Activated T-cell treated with anti-CD3 and anti-CD28 coated beads for 1 hour (primary cell): ENCODE data around the gene LRRIQ1.
"Not testable (repeated sequence)": the region's sequence is repeated elsewhere in the genome, so short reads cannot be mapped to it uniquely, and the experiment has no call there.

ENCODE experiments used
- DNase-seq: peaks from one replicate; pipeline ENCODE4 v3.0.0-alpha.2; 2020; ENCODE audit warnings: low read depth

The LRRIQ1 gene

DNA sequence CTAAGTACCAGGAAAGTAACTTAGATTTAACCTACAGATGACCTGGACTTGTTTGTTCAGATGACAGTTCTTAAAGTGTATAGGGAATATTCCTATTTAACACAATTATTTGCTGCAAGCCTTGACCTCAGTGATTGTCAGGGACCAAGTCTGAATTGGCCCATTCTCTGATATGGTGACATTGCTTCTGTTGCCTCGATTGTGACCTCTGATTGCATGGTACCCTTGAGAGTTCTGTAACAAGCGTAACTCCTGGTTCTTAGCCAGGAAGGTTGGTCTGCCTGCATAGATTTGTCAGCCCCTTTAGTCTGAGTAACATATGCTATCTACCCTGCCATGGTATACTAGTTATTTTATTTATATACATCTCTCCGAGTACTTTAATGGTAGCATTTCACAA, 150.1 kb downstream of the LRRIQ1 start:
- DNase-seq: no peak

DNA sequence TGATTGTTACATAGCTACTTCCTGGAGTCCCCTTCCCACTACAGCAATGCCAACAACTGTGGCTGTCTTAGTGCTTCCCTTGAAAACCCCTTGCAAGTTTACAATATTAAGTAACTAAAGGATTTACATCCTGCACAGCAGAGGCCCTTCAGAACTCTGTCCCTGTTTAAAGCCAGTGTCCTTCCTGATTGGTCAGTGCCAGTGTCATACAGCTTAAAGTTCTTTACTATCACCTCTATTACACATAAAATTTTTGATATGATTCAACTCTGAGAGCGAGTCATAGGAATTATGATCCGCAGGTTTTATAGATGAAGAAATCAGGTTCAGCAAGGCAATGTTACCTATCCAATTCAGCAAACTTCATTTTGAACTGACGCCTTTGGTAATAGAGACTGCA, 152.5 kb downstream of the LRRIQ1 start:
- no peak for DNase-seq

DNA sequence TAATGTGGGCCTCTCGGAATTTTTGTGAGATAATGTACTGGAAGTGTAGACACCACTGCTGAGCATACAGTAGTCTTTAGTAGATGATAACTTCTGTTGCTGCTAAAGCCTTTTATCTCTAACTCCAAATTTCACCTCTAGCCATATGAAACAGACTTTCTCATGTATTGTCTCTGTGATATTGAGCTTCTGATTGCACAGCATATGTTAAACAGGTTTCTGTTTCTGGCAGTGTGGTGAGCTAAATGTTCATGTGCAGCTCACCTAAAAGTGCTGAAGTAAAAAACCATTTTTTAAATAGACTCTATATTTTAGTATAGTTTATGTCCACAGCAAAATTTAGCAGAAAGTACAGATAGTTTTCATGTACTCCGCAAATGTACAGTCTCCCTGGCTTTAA, 154.6 kb downstream of the LRRIQ1 start:
- DNase-seq: no peak

DNA sequence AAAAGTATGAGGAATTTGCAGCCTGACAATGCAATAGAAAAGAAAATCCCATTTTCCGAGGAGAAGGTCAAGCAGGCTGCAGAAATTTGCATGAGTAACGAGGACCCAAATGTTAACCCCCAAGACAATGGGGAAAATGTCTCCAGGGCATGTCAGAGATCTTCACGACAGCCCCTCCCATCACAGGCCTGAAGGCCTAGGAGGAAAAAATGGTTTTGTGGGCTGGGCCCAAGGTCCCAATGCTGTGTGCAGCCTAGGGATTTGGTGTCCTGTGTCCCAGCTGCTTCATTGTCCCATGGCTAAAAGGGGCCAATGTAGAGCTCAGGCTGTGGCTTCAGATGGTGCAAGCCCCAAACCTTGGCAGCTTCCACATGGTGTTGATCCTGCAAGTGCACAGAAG, 167.7 kb downstream of the LRRIQ1 start:
- not testable (repeated sequence) for DNase-seq

DNA sequence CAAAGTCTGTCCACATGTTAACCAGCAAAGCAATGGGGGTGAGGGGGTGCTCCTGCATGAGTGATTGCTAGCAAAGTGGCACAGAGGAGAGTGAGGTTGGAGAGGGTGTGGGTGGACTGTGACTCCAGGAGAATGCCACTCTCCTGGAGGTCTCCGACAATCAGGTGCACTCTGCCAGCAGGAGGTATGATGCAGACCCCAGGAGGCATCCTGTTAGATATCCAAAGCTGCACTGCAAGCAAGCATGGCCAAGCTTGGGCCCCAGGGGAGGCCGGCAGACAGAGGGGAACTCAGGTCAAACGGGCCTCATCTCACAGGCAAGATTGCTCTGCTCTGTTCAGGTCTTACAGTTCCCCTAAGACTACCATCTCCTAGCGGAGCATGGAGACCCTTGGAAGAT, 170.4 kb downstream of the LRRIQ1 start:
- DNase-seq: no peak

DNA sequence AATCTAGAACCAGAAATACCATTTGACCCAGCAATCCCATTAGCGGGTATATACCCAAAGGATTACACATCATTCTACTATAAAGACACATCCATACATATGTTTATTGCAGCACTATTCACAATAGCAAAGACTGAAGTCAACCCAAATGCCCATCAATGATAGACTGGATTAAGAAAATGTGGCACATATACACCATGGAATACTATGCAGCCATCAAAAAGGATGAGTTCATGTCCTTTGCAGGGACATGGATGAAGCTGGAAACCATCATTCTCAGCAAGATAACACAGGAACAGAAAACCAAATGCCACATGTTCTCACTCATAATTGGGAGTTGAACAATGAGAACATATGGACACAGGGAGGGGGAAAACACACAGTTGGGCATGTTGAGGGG, 188.2 kb downstream of the LRRIQ1 start:
- not testable (repeated sequence) for DNase-seq

DNA sequence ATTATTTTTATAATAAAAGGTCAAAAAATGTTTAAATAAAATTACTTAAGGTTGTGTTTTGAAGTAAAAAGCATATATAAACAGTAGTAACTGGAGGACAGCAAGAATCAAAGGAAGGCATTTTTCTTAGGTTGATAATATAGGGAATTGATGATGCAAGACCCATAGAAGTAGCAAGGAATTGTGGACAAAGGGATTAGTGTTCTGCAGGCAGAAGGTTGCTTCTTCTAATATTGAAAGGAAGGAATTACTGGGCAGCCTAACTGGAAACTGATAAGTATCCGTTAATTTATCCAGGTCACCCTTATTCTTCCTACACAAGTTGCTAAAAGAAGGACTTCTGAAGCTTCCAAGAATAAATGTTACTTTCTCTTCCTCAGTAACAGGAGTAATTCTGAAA, 189.3 kb downstream of the LRRIQ1 start:
- no peak for DNase-seq

DNA sequence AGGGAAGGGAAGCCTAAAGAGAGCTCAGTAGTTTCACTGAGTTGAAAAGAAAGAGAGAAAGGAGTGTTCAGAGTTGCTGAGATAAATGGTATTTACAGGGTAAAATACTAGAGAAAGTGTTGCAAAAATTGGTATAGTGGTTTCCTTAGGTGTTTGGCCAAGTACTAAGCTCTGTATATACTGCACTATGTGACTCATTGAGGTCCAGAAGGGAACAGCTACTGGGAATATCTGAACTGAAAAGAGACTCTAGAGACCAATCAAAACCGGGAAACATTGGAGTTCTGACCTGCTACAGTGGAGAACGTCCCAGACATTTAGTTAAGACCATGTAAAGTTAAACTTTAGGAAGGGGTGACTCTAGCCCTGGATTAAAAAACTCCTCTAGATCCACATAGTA, 201.2 kb downstream of the LRRIQ1 start:
- DNase-seq: no peak

DNA sequence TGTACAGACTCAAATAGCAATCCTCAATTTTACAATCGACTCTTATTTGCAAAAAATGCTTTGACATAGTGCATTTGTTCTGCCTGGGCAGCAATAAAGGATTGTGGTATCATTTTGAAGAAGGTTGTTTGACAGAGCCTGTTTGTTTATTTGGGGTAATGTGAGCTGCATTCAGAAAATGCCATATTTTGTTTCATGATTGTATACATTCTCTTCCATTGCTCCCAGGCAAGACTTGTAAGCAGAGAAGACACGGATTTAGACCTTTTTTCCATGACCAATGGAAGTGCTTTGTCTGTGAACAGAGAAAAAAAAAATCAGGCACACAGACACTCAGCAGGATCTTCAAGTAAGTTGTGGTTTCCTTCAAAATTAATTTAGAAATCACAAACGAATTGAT, 208.4 kb downstream of the LRRIQ1 start:
- no peak for DNase-seq

DNA sequence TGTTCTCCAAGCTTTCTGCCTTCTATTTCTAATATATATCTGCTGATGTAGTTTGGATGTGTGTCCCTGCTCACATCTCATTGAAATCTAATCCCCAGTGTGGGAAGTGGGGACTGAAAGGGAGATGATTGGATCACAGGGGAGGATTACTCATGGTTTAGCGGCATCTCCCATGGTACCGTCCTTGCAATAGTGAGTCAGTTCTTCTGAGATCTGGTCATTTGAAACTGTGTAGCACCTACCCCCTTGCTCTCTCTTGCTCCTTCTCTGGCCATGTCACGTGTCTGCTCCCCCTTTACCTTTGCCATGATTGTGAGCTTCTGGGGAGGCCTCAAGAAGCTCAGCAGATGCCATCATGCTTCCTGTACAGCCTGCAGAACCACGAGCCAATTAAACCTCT, 217.7 kb downstream of the LRRIQ1 start:
- DNase-seq: no peak

DNA sequence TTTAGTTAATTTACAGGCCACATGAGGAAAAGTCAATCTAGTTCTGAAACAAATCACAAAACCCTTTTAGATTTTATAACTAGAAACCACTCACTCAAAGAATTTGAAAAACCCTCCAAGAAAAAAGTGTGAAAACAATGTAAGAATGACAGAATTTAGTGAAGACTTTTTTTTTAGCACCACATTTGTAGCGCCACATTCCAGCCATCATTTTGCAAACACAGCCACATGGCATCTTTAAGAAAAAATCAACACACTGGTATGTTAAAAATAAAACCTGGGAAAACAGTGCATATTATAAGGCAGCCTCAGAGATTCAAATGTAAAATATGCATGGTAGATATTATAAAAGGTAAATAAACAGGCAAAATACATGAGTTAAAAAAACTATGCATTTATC, 221.5 kb downstream of the LRRIQ1 start:
- no peak for DNase-seq

DNA sequence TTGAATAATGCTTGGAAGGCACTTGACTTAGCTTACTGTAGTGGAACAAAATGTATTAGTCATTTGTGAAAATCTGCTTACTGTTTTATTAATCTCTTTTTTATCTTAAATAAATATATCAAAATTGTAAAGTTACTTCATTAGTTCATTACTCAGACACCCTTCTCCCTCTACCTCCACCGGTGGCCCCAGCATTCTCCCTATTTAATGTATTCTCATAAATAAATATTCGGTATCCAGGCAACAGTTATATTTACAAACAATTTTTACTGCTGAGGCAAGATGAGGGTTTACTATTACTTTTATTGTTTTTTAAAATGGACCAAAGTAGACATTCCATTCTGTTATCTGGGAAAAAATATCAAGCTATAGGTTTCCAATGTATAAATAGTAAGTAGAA, 224.3 kb downstream of the LRRIQ1 start:
- no peak for DNase-seq

DNA sequence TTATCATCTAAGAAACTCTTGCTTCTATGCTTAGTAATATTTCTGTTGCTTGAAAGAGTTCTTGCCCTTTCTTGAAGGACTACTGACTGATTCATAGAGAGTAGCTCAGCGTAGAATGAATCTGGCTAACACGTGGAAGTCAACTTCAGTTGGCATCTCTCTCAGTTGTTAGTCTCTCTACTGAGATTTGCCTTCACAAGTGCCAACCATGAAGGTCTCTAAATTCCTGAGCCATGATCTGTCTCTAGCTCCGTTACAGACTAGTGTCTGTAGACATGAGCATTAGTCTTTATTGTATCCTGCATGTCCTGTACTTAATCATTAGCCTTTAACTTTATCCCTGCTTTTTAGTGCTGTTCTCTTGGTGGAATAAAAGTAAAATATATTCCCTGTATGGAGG, 224.7 kb downstream of the LRRIQ1 start:
- DNase-seq: no peak

DNA sequence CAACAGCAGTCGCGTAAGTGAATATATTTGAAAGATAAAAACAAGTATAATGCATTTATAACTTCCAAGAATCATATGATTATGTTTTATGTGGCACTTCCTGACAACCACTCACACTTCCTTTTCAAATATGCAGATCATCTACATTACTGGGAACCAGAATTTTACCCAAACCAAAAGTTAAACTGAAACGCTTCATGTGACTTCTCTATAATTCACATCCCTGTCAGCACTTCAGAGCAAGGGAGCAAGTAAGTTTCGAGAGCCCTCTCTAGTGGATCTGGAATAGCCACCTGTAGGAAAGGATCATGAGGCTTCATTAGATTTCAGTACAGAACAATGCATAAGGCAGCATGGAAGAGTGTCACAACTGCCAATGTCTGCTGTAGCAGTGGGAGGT, 230.2 kb downstream of the LRRIQ1 start:
- DNase-seq: no peak

DNA sequence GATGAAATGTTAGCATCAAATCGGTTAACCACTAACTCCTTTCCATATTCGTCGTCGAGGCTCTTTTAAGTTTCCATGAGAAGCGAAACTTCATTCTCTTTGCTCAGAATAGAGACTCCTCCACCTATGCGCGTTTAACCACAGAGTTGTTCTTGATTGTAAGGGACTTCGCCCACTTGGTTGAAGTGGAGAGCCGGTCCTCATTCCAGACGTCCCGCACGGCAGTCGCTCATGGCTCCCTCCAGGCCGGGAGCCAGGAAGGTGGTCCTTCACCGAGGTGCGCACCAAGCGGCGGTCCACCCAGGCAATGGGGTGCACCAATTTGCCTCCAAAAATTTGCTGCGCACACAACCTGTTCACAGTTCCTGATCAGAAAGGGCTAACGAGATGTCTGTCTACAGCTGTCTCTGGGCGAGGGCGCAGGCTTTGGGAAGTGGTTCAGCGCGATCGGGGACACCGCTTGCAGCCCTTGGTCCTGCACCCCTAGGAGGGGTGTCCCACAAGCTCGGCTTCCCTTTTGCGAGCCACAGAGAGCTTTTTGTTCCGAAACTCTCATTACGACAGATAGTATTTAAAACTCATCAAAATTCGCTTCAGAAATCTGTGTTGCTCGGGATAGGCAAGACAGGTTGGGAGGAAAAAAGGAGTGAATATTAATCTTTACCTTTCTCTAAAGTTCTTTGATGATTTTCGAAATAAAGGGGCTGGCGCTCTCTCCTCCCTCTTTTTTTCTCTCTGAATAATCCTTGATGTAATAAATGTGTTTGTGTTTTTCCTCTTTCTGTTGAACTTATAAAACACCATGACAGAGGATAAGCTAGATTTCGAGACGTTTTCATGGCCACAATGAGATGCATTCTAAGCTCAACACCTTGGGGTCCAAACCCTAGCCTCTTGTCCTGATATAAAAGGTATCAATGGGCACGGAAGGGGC, 237.5 kb downstream of the LRRIQ1 start:
- DNase-seq: no peak

DNA sequence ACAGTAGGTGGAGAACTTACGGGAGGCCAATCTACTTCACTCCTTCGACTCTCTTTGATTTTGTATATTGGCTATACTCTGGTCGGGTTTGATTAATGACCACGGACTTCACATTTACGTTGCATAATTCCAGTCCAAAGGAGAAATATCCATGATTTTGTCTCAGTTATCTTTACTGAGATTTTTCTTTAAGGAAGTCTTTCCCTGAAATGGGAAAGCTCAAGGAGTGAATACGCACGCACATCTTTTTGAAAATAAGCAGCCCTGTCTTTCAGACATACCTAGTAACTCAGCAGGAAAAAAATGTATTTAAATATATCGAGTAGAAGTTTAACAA, 238.1 kb downstream of the LRRIQ1 start:
- DNase-seq: no peak

DNA sequence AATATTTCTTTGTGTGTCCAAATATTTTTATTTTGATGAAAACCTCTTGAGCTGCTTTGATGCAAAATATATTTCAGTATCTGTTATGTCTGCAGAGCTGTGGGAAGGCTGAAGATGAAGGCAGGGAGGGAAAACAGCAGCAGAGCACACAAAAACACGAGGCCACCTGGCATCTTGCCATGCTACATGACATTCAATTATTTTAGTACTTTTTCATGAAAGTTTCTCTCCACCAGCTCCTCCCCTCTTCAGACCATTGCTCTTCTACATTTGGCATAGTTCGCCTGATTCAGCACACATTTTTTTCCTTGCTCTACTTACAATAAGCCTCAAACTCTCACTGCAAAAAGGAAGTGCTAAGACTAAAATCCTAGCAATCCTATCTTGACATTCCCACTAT, 239.2 kb downstream of the LRRIQ1 start:
- no peak for DNase-seq

DNA sequence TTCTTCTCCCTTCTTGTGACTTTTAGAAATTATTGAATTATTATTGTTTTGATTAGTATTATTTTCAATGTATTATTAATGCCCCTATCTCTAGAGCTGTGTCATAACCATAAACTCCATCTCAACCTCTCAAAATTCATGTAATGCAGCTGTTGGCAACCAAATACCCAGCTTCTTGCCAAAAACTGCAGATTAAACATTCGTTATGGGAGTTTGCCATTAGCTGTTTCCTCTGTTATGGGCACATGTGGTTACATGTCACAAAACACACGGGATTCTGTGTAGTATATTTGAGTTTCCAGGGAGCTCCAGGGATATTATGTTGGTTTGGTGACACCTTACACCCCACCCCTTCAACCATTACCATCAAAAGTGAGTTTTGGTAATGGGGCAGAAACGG, 241.0 kb downstream of the LRRIQ1 start:
- no peak for DNase-seq

DNA sequence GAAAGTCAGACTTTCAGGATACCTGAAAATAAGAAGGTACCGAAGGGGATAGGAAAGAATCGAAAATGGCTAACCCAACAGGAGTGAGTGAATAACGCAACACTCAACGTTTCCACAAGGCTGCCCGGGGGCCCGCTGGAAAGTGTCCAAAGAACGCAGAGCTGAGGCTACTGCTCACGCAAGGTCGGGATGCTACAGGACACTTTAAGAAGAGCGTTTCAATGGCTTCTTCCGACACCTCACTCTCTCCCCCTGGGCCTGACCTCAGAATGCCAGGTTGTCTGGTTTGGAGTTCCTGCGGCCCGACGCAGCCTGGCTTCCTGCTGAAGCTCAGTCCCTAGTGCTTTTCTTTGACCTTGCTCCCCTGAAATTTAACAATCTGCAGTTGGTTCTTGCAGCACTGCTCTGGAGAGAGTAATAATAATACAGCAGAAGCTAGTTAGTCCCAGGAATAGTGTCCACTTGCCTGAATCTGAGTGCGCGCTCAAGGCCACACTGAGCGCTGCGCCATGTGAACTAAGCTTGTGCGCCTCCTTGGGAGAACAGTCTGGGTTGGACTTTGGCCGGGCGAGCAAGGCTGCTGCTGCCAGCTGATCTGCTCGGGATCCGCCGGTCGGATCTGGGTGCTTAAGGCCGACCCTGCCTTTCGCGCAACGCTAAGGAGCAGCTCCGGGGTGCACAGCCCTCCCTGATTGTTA, 241.9 kb downstream of the LRRIQ1 start:
- no peak for DNase-seq

DNA sequence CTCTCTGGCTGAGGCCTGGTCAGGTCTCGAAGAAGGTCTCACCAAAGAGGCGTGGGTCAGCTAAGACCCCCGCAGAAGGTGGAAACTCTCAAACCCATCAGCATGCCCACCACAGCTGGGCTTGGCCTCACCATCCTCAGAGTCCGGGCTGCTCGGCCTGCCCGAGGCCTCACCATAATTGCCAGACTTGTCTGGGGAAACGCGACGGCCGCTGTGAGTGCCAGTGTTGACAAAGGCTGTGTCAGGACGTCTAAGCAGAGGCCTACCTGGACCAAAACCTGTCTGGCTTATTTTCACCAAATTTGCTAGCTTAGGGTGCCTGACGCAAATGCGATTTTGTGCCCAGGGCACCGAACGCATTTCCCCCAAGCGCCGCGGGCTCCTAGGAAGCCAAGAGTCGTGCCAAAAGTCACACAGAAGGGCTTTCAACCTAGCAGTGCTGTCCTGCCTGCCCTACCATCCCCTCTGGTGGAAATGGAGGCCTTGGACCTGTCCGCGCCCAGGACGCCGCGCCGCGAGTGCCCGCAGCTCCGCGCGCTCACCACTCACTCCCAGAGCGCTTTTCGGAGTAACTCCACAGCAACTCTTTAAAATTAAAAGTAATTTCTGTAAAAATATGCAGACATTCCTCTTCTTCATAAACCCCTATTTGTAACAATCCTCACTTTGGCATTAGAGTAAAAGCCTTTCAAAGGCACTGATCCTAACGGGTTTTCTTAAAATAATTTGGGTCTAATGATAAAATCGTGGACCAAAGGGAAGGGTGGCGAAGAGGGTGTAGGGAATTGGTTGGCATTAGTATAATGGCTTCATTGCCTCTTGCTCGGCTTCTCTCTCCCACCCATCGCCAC, 242.7 kb downstream of the LRRIQ1 start:
- DNase-seq: no peak

DNA sequence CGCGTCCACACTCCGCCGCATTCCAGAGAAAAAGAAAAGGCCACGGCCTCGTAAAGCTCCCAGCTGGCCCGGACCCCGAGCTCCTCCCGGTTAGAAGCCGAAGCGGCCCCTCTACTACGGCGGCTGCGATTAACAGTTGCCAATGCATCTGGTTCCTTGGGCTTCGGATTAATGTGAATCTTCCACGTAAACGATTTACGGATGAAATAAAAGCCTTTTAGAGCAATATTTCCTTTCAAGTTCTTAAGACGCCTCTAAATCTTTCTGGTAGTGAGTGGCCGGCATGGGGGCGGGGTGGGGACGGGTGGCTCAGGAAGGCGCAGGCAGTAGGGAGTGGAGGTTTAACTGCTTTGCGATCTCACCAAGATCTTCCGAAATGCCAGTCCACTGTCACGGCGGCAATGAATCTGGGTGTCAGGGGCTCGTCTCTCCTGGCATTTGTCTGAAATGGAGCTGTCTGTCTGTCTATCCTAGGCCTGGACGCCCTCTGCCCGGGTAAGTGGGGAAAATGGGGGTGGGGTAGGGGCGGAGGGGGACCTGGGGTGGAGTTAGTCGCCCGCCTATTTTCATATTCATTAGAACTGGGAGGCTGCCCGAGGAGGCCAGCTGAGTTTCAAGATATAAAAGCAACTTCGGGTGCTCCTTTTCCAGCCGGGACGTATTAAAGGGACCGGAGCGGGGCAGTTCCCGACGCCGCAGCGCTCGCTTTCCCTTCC, 243.5 kb downstream of the LRRIQ1 start:
- DNase-seq: no peak
